EL (cell line): ENCODE measurements around the gene PDCD1LG2.
"Not testable (repeated sequence)": the region's sequence is repeated elsewhere in the genome, so short reads cannot be mapped to it uniquely, and the experiment has no call there.

Experiments used
- DNase-seq: peaks from one replicate; pipeline ENCODE4 v3.0.0-alpha.2; 2016

The PDCD1LG2 gene

DNA sequence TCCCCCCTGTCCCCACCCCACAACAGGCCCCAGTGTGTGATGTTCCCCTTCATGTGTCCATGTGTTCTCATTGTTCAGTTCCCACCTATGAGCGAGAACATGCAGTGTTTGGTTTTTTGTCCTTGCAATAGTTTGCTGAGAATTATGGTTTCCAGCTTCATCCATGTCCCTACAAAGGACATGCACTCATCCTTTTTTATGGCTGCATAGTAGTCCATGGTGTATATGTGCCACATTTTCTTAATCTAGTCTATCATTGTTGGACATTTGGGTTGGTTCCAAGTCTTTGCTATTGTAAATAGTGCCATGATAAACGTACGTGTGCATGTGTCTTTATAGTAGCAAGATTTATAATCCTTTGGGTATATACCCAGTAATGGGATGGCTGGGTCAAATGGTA, 15.6 kb upstream of the PDCD1LG2 start:
- not testable (repeated sequence) for DNase-seq

DNA sequence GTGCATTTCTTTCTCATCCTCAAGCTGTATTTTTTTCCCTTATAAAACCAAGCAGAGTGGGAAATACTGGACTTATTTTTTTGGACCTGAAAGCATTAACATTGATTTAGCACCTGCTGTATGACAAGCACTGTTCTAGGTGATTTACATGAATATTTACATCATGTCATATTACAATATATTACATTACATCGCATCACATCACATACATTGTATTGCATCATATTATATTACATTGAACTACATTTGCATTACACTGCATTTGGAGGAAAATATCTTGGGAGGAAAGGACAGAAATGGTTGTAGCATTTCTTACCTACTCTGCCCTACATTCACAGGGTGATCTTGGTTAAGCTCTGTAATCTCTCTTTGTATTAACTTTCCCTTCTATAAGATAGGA, 11.2 kb upstream of the PDCD1LG2 start:
- no peak for DNase-seq

DNA sequence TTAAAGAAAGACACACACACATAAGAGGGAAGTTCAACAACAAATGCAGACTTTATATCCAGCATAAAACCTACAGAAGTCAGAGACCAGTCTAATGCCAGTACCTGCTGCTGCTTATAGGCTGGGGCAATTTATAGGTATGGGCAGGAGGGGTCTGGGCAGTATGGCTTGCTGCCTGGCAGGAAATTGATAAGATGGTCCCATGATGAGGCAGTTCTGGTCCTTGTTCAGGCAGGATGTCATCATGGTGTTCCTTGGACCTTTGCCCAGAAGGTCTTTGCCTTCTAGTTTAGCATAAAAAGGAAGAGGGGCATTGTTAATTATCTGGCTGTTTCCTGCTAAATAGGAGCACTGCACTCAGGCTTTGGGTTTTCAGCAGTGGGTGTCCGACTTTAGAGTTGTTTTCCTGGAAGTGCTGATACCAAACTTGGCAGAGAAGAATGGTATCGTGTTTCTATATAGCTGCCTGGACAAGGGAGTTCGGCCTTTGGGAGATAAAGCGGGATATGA, 10.4 kb upstream of the PDCD1LG2 start:
- peak; percentile 79 for DNase-seq

DNA sequence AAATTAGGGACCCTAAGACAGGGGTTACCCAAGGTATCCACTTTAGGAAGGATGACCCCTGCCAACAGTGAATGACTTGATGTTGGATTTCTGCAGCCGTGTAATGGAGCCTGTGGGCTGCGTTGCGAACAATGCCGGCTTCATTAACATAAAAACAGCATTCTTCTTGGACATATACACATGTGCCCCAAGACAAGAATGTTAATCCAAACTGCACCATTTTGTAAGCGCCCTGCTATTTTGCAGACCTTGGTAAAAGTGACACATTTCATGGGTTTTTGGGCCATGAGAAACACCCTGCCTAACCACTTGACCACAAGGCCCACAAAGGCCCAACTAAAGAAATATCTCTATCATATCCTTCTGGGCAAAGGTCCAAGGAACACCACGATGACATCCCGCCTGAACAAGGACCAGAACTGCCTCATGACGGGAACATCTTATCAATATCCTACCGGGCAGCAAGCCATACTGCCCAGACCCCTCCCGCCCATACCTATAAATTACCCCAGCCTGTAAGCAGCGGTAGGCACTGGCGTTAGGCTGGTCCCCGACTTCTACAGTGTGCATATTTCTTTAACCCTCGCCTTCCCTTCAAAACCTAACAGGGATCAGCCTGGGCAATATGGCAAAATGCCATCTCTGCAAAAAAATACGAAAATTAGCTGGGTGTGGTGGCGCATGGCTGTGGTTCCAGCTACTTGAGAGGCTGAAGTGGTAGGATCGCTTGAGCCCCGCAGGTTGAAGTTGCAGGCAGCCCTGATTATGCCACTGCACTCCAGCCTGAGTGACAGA, 9.7 kb upstream of the PDCD1LG2 start:
- DNase-seq: peak; percentile 36

GRCh38 chr9:5502553-5502952, 7.8 kb upstream of the PDCD1LG2 start:
- DNase-seq: no peak

DNA sequence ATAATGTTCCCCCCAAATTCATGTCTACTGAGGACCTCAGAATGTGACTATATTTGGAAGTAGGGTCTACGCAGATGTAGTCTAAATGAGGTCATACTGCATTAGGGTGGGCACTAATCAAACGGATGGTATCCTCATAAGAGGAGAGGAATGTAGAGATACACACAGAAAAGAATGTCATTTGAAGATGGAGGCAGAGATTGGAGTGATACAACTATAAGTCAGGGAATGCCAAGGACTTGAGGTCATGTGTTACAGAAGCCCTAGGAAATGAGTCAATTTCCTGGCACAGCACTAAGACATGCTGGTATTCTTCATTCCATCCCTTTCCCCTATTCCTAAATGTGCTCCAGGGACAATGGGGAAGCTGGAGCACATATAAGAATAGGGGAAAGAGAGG, 758 bp upstream of the PDCD1LG2 start:
- DNase-seq: peak; percentile 99

- DNase-seq: peak; percentile 56
These were observed 658 bp downstream of the PDCD1LG2 start for GRCh38 chr9:5510989-5511388.

GRCh38 chr9:5511476-5511875, 1.1 kb downstream of the PDCD1LG2 start:
- peak; percentile 61 for DNase-seq

GRCh38 chr9:5511935-5512580, 1.7 kb downstream of the PDCD1LG2 start:
- no peak for DNase-seq

DNA sequence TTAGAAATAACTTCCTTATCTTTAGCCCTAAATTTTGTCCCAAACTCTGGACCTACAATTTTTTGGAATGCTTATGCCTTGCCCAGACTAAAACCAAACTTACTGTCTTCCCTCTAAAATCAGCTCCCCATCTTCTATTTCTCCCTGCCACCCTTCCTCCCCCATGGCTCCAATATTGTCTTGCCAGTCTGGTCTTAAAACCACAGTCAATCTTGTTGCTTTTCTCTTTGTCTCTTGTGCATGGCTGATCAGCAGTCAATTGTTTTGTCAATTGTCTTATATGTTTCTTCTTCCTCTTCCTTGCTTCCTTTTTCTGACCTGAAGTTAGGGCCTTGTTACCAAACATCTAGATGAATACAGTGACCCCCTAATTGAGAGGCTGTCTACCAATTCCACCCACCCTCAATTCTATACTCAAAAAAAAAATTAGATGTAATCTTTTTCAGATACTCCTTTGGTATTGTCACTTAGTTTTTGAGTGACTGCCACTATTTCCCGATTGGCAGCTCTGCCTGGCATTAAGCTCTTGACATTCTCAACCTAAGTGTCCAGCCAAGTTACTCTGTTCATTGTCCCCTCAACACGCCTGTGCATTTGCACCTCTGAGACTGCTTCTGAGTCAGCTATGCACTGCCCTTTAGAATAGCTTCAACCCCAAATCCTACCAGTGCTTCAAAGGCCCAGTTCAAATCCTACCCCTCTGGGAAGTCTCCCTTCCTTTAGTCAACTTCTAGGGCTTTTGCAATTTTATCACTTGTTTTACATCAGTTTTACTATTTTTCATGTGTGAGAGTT, 2.5 kb downstream of the PDCD1LG2 start:
- DNase-seq: no peak

- DNase-seq: peak; percentile 18
These were observed 3.8 kb downstream of the PDCD1LG2 start for GRCh38 chr9:5513966-5514616.

DNA sequence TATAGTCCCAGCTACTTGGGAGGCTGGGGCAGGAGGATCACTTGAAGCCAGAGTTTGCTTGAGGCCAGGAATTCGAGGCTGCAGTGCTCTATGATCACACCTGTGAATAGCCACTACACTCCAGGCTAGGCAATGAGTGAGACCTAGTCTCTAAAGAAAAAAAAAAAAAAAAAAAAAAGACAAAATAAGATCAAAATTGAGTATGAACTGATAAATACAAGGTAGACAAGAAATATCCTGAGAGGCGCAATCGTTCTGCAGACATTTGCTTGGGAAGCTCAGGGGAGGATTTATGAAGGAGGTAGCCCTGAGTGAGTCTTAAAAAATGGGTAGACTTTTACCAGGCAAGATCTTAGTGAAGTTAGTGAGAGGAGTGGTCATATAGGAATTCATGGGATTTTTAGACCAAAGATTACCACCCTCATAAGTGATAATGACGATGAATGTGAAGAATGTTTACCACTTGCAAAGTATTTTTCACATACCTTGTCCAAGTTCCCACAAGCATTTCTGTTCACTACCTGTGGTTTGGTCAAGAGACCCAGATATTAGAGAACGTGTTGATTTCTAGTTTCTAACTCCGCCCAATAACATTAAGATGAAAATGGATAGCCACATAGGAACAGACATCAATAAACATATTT, 4.4 kb downstream of the PDCD1LG2 start:
- no peak for DNase-seq

GRCh38 chr9:5515261-5515650, 4.9 kb downstream of the PDCD1LG2 start:
- no peak for DNase-seq

- no peak for DNase-seq
These were observed 6.3 kb downstream of the PDCD1LG2 start for GRCh38 chr9:5516453-5517220.

DNA sequence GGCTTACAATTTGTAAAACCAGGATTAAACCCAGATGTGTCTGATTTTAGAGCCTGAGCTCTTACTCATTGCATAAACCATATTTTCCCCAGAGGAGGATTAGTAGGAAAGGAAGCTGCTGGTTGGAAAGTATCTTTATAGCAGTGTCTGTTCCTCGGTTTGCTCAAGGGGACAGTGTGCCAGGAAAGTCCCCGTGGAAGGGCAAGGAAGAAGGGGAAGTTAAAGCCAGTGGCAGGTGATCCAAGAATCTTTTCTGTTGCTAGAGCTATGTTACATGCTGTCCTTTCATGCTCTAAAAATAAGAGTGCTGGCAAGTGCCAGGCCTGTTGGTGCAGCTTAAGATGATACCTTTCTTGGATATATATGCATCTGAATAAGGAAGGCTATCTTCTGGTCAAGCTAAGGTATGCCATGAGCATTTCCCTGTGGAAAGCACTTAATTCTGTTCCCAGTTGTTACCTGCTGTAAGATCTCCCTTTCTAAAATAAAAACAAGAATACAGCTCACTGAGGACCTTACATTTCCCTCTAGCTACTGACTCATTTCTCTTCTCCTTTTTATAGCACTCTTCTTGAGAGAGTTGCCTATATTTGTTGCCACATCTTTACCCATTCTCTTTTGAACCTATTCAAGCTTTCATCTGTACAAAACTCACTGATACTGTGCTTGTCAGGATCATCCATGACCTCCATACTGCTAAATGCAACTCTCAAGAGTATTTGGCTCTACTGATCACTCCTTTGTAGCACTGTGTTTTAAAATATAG, 8.0 kb downstream of the PDCD1LG2 start:
- peak; percentile 40 for DNase-seq

DNA sequence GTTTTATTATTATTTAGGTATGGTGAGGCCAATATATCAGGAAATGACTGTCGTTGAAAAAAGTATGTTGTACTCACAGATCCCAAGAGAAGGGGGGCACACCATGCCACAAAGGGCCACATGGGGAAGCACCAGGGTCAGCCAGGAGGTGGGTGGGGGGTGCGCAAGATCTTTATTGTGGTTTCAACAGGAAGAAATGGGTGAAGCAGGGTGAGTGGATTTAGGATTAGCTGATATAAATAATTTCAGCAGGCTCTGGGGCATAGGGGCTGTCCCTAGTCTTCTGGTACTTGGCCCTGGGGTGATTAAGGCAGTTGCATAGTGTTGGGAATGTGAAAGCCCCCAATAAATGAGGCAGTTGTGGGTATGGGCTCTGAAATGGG, 8.6 kb downstream of the PDCD1LG2 start:
- no peak for DNase-seq

DNA sequence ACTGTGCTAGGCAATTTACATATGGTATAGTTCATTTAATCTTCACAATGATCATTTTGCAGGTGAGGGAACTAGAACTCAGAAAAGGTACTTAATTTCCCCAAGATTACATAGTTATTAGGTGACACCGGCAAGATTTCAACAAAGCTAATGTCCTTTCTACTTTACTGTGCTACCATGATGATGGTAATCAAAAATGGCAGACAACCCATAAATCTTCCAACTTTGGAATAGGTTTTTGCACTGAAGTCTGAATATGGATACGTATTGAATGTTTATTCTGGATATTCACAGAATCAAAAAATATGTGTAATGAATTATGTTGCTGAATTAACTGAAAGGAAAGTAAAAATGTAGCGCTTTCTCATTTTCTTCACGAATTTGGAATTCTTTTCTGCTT, 13.8 kb downstream of the PDCD1LG2 start:
- no peak for DNase-seq

DNA sequence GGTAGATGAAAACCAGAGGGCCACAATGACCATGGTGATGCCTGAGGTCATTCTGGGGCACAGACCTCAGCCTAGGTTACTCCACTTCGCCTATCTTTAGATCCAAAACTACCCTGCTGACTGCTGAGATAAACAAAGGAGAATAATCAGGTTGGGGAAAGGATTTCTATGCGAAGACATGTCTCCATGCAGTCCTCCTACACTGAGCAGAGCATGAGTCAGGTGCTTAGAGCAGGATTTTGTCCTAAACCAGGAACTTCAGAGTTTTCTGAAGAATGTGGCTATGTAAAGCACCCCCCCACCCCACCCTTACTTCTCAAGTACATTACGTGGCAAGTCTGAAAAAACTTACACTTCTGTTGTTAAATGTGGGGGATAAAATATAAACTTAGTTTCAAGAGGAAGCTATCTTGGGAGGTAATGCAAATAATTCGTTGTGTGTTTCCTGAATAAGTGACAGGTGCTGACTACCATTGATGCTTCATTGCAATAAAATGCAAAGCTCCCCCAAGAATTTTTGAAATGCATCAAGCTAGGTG, 19.4 kb downstream of the PDCD1LG2 start:
- no peak for DNase-seq

DNA sequence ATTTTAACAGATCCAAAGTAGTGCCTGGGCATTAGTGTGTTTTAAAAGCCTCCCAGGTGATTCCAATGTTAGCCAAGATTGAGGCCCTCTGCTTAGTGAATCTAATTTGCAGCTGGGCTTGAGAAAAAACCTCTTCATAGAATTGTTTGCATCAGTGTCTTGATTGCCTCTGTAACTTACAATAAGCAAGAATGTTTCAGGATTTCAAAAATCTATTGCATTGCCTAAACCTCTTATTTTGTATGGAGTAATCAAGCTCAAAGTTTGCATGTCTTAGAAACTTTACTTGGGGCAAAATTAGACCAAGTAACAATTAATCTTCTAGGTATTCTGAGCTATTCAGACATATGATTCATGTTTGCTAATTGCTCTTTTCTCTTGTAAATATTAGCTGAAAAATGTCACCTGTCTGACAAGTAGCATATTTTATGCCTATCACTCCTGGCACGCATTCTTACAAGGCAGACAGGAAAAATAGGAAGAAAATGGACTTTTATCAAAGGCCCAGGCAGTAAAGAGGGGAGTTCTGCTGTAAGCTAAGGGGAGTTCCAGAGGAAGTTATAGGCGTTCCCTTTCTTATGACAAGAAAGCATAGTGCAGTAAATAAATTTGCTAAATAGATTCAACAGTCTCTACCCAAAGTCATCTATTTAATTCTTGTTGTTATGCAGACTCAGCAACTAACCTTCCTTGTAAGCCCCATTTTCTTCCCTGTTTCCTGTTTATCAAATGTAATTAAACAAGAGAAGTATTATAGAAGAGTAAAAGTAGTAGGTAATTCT, 21.0 kb downstream of the PDCD1LG2 start:
- DNase-seq: no peak

- no peak for DNase-seq
These were observed 22.0 kb downstream of the PDCD1LG2 start for GRCh38 chr9:5532306-5532705.
